ENCODE measurements around the gene WWOX. TPM values are rescaled to one million over a fixed set of nuclear protein-coding genes. Genes with fewer than 3 reads are reported as not detected.

WWOX gene
- total RNA-seq, 4 donors from 2014 or later, result 135 to 209 (median 159) TPM

DNA sequence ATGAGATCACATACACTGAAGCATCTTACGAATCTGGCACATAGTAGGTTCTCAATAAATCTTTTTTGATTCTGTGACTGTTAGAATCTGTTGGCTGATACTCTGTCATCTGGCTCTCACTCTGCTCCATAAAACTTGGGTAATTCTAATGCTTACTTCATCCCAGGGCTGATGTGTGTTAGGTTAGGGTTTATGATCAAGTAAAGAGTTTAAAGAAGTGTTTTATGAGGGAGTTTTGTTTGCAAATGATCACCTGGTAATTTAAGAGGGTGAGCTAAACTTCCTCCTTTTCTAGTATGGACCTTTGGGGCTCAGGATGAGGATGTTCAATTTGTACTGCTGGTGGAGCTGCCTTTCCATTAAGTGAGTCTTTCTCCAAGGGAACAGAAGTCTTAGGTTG is 364.1 kb downstream of the WWOX start:
- TF ChIP-seq POLR2A (IDR thresholded peaks at IDR 0.05), result no peak
- TF ChIP-seq, protein P1, sequence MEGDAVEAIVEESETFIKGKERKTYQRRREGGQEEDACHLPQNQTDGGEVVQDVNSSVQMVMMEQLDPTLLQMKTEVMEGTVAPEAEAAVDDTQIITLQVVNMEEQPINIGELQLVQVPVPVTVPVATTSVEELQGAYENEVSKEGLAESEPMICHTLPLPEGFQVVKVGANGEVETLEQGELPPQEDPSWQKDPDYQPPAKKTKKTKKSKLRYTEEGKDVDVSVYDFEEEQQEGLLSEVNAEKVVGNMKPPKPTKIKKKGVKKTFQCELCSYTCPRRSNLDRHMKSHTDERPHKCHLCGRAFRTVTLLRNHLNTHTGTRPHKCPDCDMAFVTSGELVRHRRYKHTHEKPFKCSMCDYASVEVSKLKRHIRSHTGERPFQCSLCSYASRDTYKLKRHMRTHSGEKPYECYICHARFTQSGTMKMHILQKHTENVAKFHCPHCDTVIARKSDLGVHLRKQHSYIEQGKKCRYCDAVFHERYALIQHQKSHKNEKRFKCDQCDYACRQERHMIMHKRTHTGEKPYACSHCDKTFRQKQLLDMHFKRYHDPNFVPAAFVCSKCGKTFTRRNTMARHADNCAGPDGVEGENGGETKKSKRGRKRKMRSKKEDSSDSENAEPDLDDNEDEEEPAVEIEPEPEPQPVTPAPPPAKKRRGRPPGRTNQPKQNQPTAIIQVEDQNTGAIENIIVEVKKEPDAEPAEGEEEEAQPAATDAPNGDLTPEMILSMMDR (IDR thresholded peaks at IDR 0.05), result no peak
- no peaks in the 10 kb centered on the region for H3K9me3 ChIP-seq
- 96 to 98% methylated on average over 1 of the region's 1 CpG for WGBS, 2 donors
- H3K36me3 ChIP-seq, result no peaks in the 10 kb centered on the region
- H3K27ac ChIP-seq, result no peak overlapping the region
- H3K4me3 ChIP-seq (replicated peaks in 1 of 3), result no peak overlapping the region
- no peak for DNase-seq
- intact Hi-C loops (cut with DNase I), result no loop called here
- no peaks in the 10 kb centered on the region for H3K27me3 ChIP-seq
- H3K4me1 ChIP-seq, result peaks cover 15 to 39% of the 10 kb centered on the region in 2 donors

DNA sequence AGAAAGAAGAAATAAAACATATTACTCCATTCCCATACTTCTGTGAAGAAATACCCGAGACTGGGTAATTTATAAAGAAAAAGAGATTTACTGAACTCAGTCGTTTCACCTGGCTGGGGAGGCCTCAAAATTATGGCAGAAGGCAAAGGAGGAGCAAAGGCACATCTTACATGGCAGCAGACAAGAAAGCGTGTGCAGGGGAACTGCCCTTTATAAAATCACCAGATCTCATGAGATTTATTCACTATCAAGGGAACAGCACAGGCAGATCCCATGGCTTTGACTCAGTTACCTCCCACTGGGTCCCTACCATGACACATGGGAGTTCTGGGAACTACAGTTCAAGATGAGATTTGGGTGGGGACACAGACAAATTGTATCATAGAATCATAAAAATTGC is 365.4 kb downstream of the WWOX start:
- H3K9me3 ChIP-seq, result no peaks in the 10 kb centered on the region
- no peak overlapping the region for H3K27ac ChIP-seq
- WGBS, 2 donors, result 95 to 97% methylated on average over 3 of the region's 3 CpGs
- intact Hi-C loops (cut with DNase I), result no loop called here
- H3K36me3 ChIP-seq, result no peaks in the 10 kb centered on the region
- no peak overlapping the region for H3K4me3 ChIP-seq (replicated peaks in 1 of 3)
- DNase-seq, result no peak
- H3K27me3 ChIP-seq, result no peaks in the 10 kb centered on the region
- peaks cover 18 to 47% of the 10 kb centered on the region in 2 donors for H3K4me1 ChIP-seq
- no peak for TF ChIP-seq POLR2A (IDR thresholded peaks at IDR 0.05)
- TF ChIP-seq, protein P1 (IDR thresholded peaks at IDR 0.05), result no peak

DNA sequence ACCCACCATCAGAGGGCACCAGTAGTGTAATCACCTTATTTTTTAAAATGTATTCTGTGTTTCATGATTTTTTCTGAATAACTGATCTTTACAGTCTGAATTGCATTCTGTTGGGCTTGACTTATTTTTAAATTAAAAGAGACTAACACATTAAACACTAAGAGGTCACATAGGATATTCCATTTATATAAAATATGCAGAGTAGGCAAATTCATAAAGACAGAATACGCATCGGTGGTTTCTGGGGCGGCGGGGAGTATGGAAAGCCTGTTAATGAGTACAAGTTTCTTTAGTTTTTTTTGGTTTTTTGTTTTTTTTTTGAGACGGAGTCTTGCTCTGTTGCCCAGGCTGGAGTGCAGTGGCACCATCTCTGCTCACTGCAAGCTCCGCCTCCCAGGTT is 366.3 kb downstream of the WWOX start:
- no peak overlapping the region for H3K27ac ChIP-seq
- 91 to 94% methylated on average over 6 of the region's 6 CpGs for WGBS, 2 donors
- no peaks in the 10 kb centered on the region for H3K27me3 ChIP-seq
- peaks cover 15 to 39% of the 10 kb centered on the region in 2 donors for H3K4me1 ChIP-seq
- H3K9me3 ChIP-seq, result no peaks in the 10 kb centered on the region
- no peaks in the 10 kb centered on the region for H3K36me3 ChIP-seq
- DNase-seq, result no peak
- no peak overlapping the region for H3K4me3 ChIP-seq (replicated peaks in 1 of 3)
- intact Hi-C loops (cut with DNase I), result no loop called here
- no peak for TF ChIP-seq POLR2A (IDR thresholded peaks at IDR 0.05)
- TF ChIP-seq, protein P1 (IDR thresholded peaks at IDR 0.05), result no peak

- Histone ChIP-seq H3K4me1 (peaks cover 12 to 25% of the 10 kb centered on the region in 2 donors), H3K27me3 (no peaks in the 10 kb centered on the region), H3K36me3 (no peaks in the 10 kb centered on the region), H3K4me3 (replicated peaks in 1 of 3) (no peak overlapping the region), H3K9me3 (no peaks in the 10 kb centered on the region), H3K27ac (no peak overlapping the region)
- 95 to 96% methylated on average over 4 of the region's 4 CpGs for WGBS, 2 donors
- intact Hi-C loops (cut with DNase I), result no loop called here
- DNase-seq, result no peak
- TF ChIP-seq POLR2A (IDR thresholded peaks at IDR 0.05), result no peak
- TF ChIP-seq, protein P1 (IDR thresholded peaks at IDR 0.05), result peak in 1 of 6 experiments; percentile 11
Measured at GRCh38 chr16:78469787-78470186, 370.3 kb downstream of the WWOX start.

- Histone ChIP-seq H3K4me1 (peaks cover 12 to 24% of the 10 kb centered on the region in 2 donors), H3K36me3 (no peaks in the 10 kb centered on the region), H3K27me3 (no peaks in the 10 kb centered on the region), H3K9me3 (no peaks in the 10 kb centered on the region), H3K27ac (peak overlapping the region; percentile 40 to 58 (median 48)), H3K4me3 (replicated peaks in 1 of 3) (no peak overlapping the region)
- 49 to 53% methylated on average over 11 of the region's 11 CpGs for WGBS, 2 donors
- no peak for TF ChIP-seq POLR2A (IDR thresholded peaks at IDR 0.05)
- TF ChIP-seq, protein P1 (IDR thresholded peaks at IDR 0.05), result no peak
- DNase-seq, result peak; percentile 84 to 91
- intact Hi-C loops (cut with DNase I), result no loop called here
Measured at GRCh38 chr16:78473031-78473699, 373.7 kb downstream of the WWOX start.

Data from thyroid gland (tissue), 4 donors.